DND-41 (cell line): ENCODE results near the gene PPP1R1C.

Experiments
- ATAC-seq: fragments of 200-7000 bp; cut with Tn5 transposase; 3 replicates; pipeline ENCODE4 v1.9.1; 2021; ENCODE audit warnings: low read depth; ENCODE audit not compliant: insufficient read depth
- DNase-seq: peaks from one replicate; pipeline ENCODE4 v3.0.0-alpha.2; 2020
- H2AFZ ChIP-seq: 2 replicates; pipeline ENCODE4 v1.6.0; 2012; ENCODE audit warnings: low read depth, low read length
- H3K27ac ChIP-seq: 2 replicates; pipeline ENCODE4 v1.5.1; 2012; ENCODE audit warnings: low read length, inconsistent platforms
- H3K27me3 ChIP-seq: fragments of 200-600 bp; sonication (generic); 2 replicates; pipeline ENCODE4 v1.6.0; 2012; ENCODE audit warnings: low read length, mild to moderate bottlenecking, inconsistent platforms; ENCODE audit not compliant: insufficient read depth, poor library complexity
- H3K36me3 ChIP-seq: 2 replicates; pipeline ENCODE4 v1.5.1; 2012; ENCODE audit warnings: low read length, inconsistent platforms; ENCODE audit not compliant: insufficient read depth
- H3K4me1 ChIP-seq: 2 replicates; pipeline ENCODE4 v1.5.1; 2012; ENCODE audit warnings: mild to moderate bottlenecking, low read length; ENCODE audit not compliant: insufficient read depth
- H3K4me2 ChIP-seq: 2 replicates; pipeline ENCODE4 v1.6.0; 2012; ENCODE audit warnings: mild to moderate bottlenecking, moderate library complexity, low read length, inconsistent platforms; ENCODE audit not compliant: insufficient read depth
- H3K4me3 ChIP-seq, 2 experiments: fragments of 200-600 bp in 1 of 2; shearing (Covaris generic) in 1 of 2; 2 replicates each; pipeline ENCODE4 v1.5.1; 2012 to 2016; ENCODE audit warnings: inconsistent platforms in 2 of 2, low read length in 2 of 2, mild to moderate bottlenecking in 2 of 2, low read depth in 1 of 2, moderate library complexity in 1 of 2
- H3K79me2 ChIP-seq: 2 replicates; pipeline ENCODE4 v1.6.0; 2012; ENCODE audit warnings: low read length, inconsistent platforms; ENCODE audit not compliant: insufficient read depth
- H3K9ac ChIP-seq: 2 replicates; pipeline ENCODE4 v1.6.0; 2012; ENCODE audit warnings: low read depth, mild to moderate bottlenecking, inconsistent platforms, low read length, moderate library complexity
- H3K9me3 ChIP-seq: 2 replicates; pipeline ENCODE4 v1.5.1; 2012; ENCODE audit warnings: low read length, moderate library complexity, mild to moderate bottlenecking, inconsistent platforms; ENCODE audit not compliant: insufficient read depth, severe bottlenecking
- H4K20me1 ChIP-seq: 2 replicates; pipeline ENCODE4 v1.6.0; 2012; ENCODE audit warnings: low read length; ENCODE audit not compliant: insufficient read depth
- CTCF ChIP-seq: IDR thresholded peaks from 2 replicates; pipeline ENCODE4 v1.5.1; 2012; ENCODE audit warnings: borderline replicate concordance, low read length, moderate library complexity, mild to moderate bottlenecking; ENCODE audit not compliant: poor library complexity, severe bottlenecking; ENCODE audit errors: extremely low read depth
- EZH2 ChIP-seq: IDR thresholded peaks from 3 replicates; pipeline ENCODE4 v1.6.1; 2012; ENCODE audit warnings: borderline replicate concordance, low read depth, mild to moderate bottlenecking, moderate library complexity, low read length, inconsistent platforms; ENCODE audit not compliant: severe bottlenecking

PPP1R1C gene

GRCh38 chr2:181962142-181962541 lies 23.5 kb upstream of the PPP1R1C start:
- no peak overlapping the region for H2AFZ ChIP-seq
- H3K27ac ChIP-seq = no peak overlapping the region
- H3K27me3 ChIP-seq = no peaks in the 10 kb centered on the region
- TF ChIP-seq EZH2 = no peak
- no peak for TF ChIP-seq CTCF
- no peaks in the 10 kb centered on the region for H3K4me1 ChIP-seq
- H3K9me3 ChIP-seq = no peaks in the 10 kb centered on the region
- H3K4me3 ChIP-seq = no peak overlapping the region
- H3K9ac ChIP-seq = no peak overlapping the region
- no peaks in the 10 kb centered on the region for H3K36me3 ChIP-seq
- no peak overlapping the region for H3K4me2 ChIP-seq
- no peaks in the 10 kb centered on the region for H3K79me2 ChIP-seq
- no peaks in the 10 kb centered on the region for H4K20me1 ChIP-seq
- ATAC-seq (no peak), DNase-seq (no peak)

- no peak overlapping the region for H3K9ac ChIP-seq
- H3K4me1 ChIP-seq = no peaks in the 10 kb centered on the region
- no peak for ATAC-seq
- TF ChIP-seq CTCF = peak; percentile 15
- no peak for TF ChIP-seq EZH2
- H3K27ac ChIP-seq = no peak overlapping the region
- H2AFZ ChIP-seq = no peak overlapping the region
- no peaks in the 10 kb centered on the region for H3K36me3 ChIP-seq
- no peaks in the 10 kb centered on the region for H3K27me3 ChIP-seq
- no peaks in the 10 kb centered on the region for H3K9me3 ChIP-seq
- no peak overlapping the region for H3K4me3 ChIP-seq
- H3K4me2 ChIP-seq = no peak overlapping the region
- no peaks in the 10 kb centered on the region for H3K79me2 ChIP-seq
- DNase-seq = no peak
- H4K20me1 ChIP-seq = no peaks in the 10 kb centered on the region
These were observed 15.4 kb upstream of the PPP1R1C start for GRCh38 chr2:181970160-181970794.

GRCh38 chr2:181971032-181971431 lies 14.6 kb upstream of the PPP1R1C start:
- H3K4me1 ChIP-seq = no peaks in the 10 kb centered on the region
- no peak for ATAC-seq
- H3K4me3 ChIP-seq = no peak overlapping the region
- no peaks in the 10 kb centered on the region for H3K27me3 ChIP-seq
- no peak overlapping the region for H3K27ac ChIP-seq
- no peaks in the 10 kb centered on the region for H3K36me3 ChIP-seq
- no peaks in the 10 kb centered on the region for H4K20me1 ChIP-seq
- no peaks in the 10 kb centered on the region for H3K79me2 ChIP-seq
- H3K4me2 ChIP-seq = no peak overlapping the region
- no peak overlapping the region for H2AFZ ChIP-seq
- no peaks in the 10 kb centered on the region for H3K9me3 ChIP-seq
- DNase-seq = no peak
- no peak for TF ChIP-seq CTCF
- no peak for TF ChIP-seq EZH2
- no peak overlapping the region for H3K9ac ChIP-seq
